ENCODE data around the gene KIF22. TPM values are rescaled to one million over a fixed set of nuclear protein-coding genes. Genes with fewer than 3 reads are reported as not detected.
"Not testable (repeated sequence)": the region's sequence is repeated elsewhere in the genome, so short reads cannot be mapped to it uniquely, and the experiment has no call there.

KIF22 gene
- polyA plus RNA-seq, 3 donors = 22.0 to 46.2 (median 28.9) TPM

DNA sequence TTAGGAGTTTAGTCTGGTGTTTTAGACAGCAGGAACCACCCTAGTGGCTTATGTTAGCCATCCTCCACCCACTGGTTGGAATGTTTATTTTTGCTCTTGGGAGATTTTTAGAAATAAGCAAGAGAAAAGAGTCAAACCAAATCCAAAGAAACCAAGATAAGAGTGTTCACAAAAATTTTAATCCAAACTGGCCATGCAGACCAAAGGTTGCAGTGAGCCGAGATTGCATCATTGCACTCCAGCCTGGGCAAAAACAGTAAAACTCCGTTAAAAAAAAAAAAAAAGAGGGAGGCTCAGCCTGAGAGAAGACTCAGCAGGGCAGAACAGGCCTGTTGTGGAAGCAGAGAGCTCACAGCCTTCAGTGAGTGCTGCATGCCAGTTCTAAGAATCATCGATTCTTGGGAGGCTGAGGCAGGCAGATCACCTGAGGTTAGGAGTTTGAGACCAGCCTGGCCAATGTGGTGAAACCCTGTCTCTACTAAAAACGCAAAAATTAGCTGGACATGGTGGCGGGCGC lies 32.5 kb upstream of the KIF22 start:
- Mint-ChIP-seq H3K4me1 (peaks cover 11% of the 10 kb centered on the region), H3K27me3 (ENCODE audit: low read depth in 3 of 3) (peaks cover 0 to 10% (median 0%) of the 10 kb centered on the region in 3 donors), H3K9me3 (peaks cover 0 to 4% (median 0%) of the 10 kb centered on the region in 7 donors), H3K36me3 (no peaks in the 10 kb centered on the region), H3K4me3 (no peak overlapping the region), H3K27ac (no peak overlapping the region)
- no peak for DNase-seq
- H3K9me3 ChIP-seq (replicated peaks in 1 of 2; ENCODE audit: control insufficient read depth in 1 of 2, insufficient read depth in 1 of 2, low read length in 2 of 2) = no peaks in the 10 kb centered on the region
- H3K4me2 ChIP-seq (replicated peaks; ENCODE audit: extremely low read depth, low read length, poor library complexity, severe bottlenecking) = no peak overlapping the region
- TF ChIP-seq, protein P1, sequence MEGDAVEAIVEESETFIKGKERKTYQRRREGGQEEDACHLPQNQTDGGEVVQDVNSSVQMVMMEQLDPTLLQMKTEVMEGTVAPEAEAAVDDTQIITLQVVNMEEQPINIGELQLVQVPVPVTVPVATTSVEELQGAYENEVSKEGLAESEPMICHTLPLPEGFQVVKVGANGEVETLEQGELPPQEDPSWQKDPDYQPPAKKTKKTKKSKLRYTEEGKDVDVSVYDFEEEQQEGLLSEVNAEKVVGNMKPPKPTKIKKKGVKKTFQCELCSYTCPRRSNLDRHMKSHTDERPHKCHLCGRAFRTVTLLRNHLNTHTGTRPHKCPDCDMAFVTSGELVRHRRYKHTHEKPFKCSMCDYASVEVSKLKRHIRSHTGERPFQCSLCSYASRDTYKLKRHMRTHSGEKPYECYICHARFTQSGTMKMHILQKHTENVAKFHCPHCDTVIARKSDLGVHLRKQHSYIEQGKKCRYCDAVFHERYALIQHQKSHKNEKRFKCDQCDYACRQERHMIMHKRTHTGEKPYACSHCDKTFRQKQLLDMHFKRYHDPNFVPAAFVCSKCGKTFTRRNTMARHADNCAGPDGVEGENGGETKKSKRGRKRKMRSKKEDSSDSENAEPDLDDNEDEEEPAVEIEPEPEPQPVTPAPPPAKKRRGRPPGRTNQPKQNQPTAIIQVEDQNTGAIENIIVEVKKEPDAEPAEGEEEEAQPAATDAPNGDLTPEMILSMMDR (IDR thresholded peaks at IDR 0.05) = no peak
- no peaks in the 10 kb centered on the region for H3K79me2 ChIP-seq (ENCODE audit: insufficient read depth, low read length)
- H3K4me1 ChIP-seq (ENCODE audit: control insufficient read depth in 1 of 2, insufficient read depth in 2 of 2, low read length in 2 of 2) = peaks cover 0 to 4% of the 10 kb centered on the region in 2 donors
- H3K4me3 ChIP-seq (replicated peaks in 1 of 3; ENCODE audit: low read depth in 2 of 3, low read length in 3 of 3) = no peak overlapping the region
- H3K27ac ChIP-seq (ENCODE audit: low read depth in 1 of 2, low read length in 2 of 2) = no peak overlapping the region
- H3K9ac ChIP-seq (ENCODE audit: insufficient read depth, low read length, poor library complexity, severe bottlenecking) = no peak overlapping the region
- H3K27me3 ChIP-seq (ENCODE audit: control insufficient read depth in 2 of 2, insufficient read depth in 2 of 2, low read length in 2 of 2) = no peaks in the 10 kb centered on the region
- intact Hi-C loops (cut with micrococcal nuclease) = no loop called here
- H2AFZ ChIP-seq (ENCODE audit: insufficient read depth, low read depth, low read length, poor library complexity, severe bottlenecking) = no peak overlapping the region
- H3K36me3 ChIP-seq (replicated peaks in 1 of 2; ENCODE audit: control insufficient read depth in 1 of 2, insufficient read depth in 2 of 2, low read length in 2 of 2) = no peaks in the 10 kb centered on the region
- H4K20me1 ChIP-seq (ENCODE audit: insufficient read depth, low read length) = no peaks in the 10 kb centered on the region
- WGBS (ENCODE audit: insufficient coverage) = 45% methylated on average over 2 of the region's 6 CpGs

DNA sequence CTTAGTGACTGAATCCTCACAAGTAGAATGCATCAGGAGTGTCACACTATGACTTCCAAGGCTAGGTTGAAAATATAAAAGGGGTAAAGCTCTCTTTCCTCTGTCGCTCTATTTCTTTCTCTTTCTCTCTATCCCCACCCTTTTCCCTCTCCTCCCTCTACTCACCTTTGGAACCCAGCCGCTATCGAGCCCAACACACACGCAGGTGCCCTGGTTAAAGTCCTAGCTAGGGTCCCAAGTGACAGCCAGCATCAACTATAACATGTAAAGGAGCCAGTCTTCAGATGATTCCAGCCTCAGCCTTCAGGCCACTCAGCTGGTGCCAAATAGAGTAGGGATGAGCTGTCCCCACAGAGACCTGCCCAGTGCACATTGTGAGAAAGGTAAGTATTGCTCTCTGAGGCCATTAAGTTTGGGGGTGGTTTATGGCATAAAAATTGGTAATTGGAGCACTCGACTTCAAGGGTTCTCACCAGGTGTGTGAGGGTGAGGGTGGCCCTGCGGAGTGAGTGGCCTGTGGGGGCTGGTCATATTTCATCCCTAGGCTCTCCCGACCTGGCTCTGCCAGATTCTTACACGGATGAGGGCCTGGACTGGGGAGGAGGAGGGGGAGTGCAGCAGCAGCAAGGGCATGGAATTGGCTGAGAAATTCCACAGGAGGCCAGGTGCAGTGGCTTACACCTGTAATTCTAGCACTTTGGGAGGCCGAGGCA lies 29.8 kb upstream of the KIF22 start:
- Mint-ChIP-seq H3K36me3 (no peaks in the 10 kb centered on the region), H3K4me3 (no peak overlapping the region), H3K9me3 (no peaks in the 10 kb centered on the region), H3K27me3 (ENCODE audit: low read depth in 3 of 3) (peaks cover 0 to 9% (median 0%) of the 10 kb centered on the region in 3 donors), H3K27ac (peak overlapping the region in 1 of 7 donors; percentile 10), H3K4me1 (peaks cover 16% of the 10 kb centered on the region)
- DNase-seq = no peak
- TF ChIP-seq, protein P1 (IDR thresholded peaks at IDR 0.05) = no peak
- Histone ChIP-seq H3K4me1 (ENCODE audit: control insufficient read depth in 1 of 2, insufficient read depth in 2 of 2, low read length in 2 of 2) (peaks cover 5 to 9% of the 10 kb centered on the region in 2 donors), H4K20me1 (ENCODE audit: insufficient read depth, low read length) (no peaks in the 10 kb centered on the region), H3K79me2 (ENCODE audit: insufficient read depth, low read length) (no peaks in the 10 kb centered on the region), H2AFZ (ENCODE audit: insufficient read depth, low read depth, low read length, poor library complexity, severe bottlenecking) (no peak overlapping the region), H3K9me3 (replicated peaks in 1 of 2; ENCODE audit: control insufficient read depth in 1 of 2, insufficient read depth in 1 of 2, low read length in 2 of 2) (no peaks in the 10 kb centered on the region), H3K27ac (ENCODE audit: low read depth in 1 of 2, low read length in 2 of 2) (no peak overlapping the region), H3K9ac (ENCODE audit: insufficient read depth, low read length, poor library complexity, severe bottlenecking) (no peak overlapping the region), H3K36me3 (replicated peaks in 1 of 2; ENCODE audit: control insufficient read depth in 1 of 2, insufficient read depth in 2 of 2, low read length in 2 of 2) (no peaks in the 10 kb centered on the region), H3K4me3 (replicated peaks in 1 of 3; ENCODE audit: low read depth in 2 of 3, low read length in 3 of 3) (no peak overlapping the region), H3K4me2 (replicated peaks; ENCODE audit: extremely low read depth, low read length, poor library complexity, severe bottlenecking) (no peak overlapping the region), H3K27me3 (ENCODE audit: control insufficient read depth in 2 of 2, insufficient read depth in 2 of 2, low read length in 2 of 2) (no peaks in the 10 kb centered on the region)
- 98% methylated on average over 9 of the region's 9 CpGs for WGBS (ENCODE audit: insufficient coverage)
- intact Hi-C loops (cut with micrococcal nuclease) = loop anchor here in 1 of 2 donors (10.0 kb wide), 1 partner anchor 46 kb away; no protein-coding TSS in a partner anchor

DNA sequence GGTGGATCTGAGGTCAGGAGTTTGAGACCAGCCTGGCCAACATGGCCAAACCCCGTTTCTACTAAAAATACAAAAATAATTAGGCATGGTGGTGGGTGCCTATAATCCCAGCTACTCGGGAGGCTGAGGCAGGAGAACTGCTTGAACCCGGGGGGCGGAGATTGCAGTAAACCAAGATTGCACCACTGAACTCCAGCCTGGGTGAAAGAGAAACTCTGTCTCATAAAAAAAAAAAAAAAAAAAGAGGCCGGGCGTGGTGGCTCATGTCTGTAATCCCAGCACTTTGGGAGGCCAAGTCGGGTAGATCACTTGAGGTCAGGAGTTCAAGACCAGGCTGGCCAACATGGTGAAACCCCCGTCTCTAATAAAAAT lies 29.3 kb upstream of the KIF22 start:
- H3K27ac ChIP-seq (ENCODE audit: low read depth in 1 of 2, low read length in 2 of 2); H3K79me2 ChIP-seq (ENCODE audit: insufficient read depth, low read length); H3K36me3 Mint-ChIP-seq; H3K4me3 Mint-ChIP-seq; H3K9ac ChIP-seq (ENCODE audit: insufficient read depth, low read length, poor library complexity, severe bottlenecking); H3K4me1 ChIP-seq (ENCODE audit: control insufficient read depth in 1 of 2, insufficient read depth in 2 of 2, low read length in 2 of 2); H3K9me3 ChIP-seq (replicated peaks in 1 of 2; ENCODE audit: control insufficient read depth in 1 of 2, insufficient read depth in 1 of 2, low read length in 2 of 2); DNase-seq; H3K4me3 ChIP-seq (replicated peaks in 1 of 3; ENCODE audit: low read depth in 2 of 3, low read length in 3 of 3); H3K4me2 ChIP-seq (replicated peaks; ENCODE audit: extremely low read depth, low read length, poor library complexity, severe bottlenecking); H4K20me1 ChIP-seq (ENCODE audit: insufficient read depth, low read length); H2AFZ ChIP-seq (ENCODE audit: insufficient read depth, low read depth, low read length, poor library complexity, severe bottlenecking); H3K9me3 Mint-ChIP-seq; H3K27me3 Mint-ChIP-seq (ENCODE audit: low read depth in 3 of 3); H3K27ac Mint-ChIP-seq; H3K27me3 ChIP-seq (ENCODE audit: control insufficient read depth in 2 of 2, insufficient read depth in 2 of 2, low read length in 2 of 2); H3K36me3 ChIP-seq (replicated peaks in 1 of 2; ENCODE audit: control insufficient read depth in 1 of 2, insufficient read depth in 2 of 2, low read length in 2 of 2): not testable (repeated sequence)
- WGBS (ENCODE audit: insufficient coverage) = 90% methylated on average over 2 of the region's 8 CpGs
- peaks cover 16% of the 10 kb centered on the region for H3K4me1 Mint-ChIP-seq
- intact Hi-C loops (cut with micrococcal nuclease) = loop anchor here in 1 of 2 donors (10.0 kb wide), 1 partner anchor 46 kb away; no protein-coding TSS in a partner anchor
